T47D (cell line): ENCODE data around the gene BCAS3.

Experiments
- DNase-seq, 2 experiments: peaks; one replicate each; pipeline versions ENCODE4 v3.0.0 to v3.0.0-alpha.2; 2011 to 2012; ENCODE audit warnings: low read depth in 1 of 2, low spot score in 1 of 2
- JUND ChIP-seq: IDR thresholded peaks from 2 replicates; pipeline ENCODE4 v1.6.1; 2012; ENCODE audit warnings: low read depth
- in situ Hi-C: cut with HindIII; loops from 2 replicates; pipeline ENCODE4 v1.10.0; 2016; ENCODE audit warnings: low sequenced_read_pairs, low pct_unique_long_range_greater_than_20kb

The BCAS3 gene

DNA sequence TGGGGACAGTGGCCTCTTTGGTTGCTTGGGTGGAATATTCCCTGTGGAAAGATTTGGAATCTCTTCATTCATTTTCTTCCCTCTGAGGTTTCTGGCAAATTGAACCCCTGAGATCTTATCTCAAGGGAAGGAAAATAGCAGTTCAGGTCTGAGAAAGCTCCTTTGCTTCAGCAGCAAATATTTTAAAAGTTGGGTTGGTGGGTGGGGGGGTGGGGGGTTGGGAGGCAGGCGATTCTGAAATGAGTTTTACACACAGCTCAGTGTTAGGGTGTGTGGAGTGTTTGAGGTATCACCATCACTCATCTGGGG lies 728.8 kb downstream of the BCAS3 start:
- no peak for DNase-seq
- TF ChIP-seq JUND: no peak
- in situ Hi-C loops: no loop called here

DNA sequence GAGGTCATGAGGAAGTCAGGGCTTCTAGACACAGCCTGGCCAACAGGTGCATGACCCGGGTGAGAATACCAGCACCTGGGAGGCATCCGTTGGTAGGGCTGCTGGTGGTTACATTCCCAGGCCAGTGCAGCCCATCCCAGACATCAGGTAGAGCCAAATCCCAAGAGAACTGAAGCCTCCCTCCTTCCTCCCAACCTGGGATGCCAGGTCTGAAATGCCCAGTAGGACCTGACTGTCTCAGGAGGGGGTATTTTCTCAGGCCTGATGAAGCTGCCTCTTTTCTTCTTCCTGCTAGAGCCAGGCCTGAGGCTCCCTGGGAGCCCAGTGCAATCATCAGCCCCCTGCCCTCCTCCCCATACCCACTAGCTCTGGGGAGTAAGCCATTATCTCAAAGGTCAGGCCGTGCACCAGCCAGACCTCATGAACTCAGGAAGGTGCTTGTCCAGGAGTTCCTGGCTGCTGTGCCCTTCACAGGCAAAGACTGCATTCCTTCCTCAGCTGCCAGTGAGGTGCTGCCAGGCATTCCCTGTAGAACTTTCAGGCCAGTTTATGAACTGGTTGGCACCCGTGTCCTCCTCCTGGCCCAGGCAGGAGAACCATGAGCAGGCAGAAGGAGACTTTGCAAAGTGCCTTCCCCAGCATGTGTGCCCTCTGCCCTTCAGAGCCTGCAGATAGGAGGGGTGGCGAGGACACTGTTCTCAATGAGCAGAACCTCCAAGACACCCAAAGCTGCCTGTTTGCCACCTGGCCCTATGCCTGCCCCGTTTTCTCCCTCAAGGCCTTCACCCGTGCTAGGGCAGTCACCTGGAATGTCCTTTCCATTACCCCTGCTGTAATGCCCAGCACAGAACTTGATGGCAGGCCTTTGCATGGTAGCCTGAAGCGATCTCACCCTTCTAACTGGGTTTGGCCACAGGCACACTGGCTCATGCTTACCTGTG lies 729.6 kb downstream of the BCAS3 start:
- no peak for DNase-seq
- in situ Hi-C loops: no loop called here
- TF ChIP-seq JUND: no peak

DNA sequence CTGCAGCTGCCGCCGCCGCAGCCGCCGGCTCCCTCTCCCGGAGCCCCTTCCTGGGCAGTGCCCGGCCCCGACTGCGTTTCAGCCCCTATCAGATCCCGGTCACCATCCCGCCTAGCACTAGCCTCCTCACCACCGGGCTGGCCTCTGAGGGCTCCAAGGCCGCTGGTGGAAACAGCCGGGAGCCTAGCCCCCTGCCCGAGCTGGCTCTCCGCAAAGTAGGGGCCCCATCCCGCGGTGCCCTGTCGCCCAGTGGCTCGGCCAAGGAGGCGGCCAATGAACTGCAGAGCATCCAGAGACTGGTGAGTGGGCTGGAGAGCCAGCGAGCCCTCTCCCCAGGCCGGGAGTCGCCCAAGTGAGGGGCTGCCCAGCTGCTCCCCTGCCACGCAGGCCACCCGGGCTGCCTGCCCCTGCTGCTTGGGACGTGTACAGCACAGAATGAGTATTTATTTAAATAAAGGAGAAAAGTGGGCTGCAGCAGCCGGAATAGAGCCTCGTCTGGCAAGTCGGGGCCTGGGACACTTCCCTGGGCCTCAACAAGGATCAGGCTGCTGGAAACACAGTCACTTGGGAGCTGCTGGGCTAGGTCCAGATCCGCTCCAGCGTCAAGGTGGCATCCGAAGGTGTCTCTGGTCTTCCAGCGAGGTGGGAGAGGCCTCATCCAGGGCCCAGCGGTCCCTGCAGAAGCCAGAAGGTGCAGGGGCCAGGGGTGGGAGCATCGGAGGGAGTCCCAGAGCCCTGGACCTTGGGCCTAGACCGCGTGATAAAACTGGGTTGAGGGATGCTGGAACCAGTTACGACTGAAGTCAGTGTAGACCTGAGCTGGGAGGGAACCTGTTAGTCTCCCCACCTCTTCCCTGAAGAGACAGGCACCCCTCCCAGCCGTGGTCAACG lies 730.7 kb downstream of the BCAS3 start:
- in situ Hi-C loops: no loop called here

DNA sequence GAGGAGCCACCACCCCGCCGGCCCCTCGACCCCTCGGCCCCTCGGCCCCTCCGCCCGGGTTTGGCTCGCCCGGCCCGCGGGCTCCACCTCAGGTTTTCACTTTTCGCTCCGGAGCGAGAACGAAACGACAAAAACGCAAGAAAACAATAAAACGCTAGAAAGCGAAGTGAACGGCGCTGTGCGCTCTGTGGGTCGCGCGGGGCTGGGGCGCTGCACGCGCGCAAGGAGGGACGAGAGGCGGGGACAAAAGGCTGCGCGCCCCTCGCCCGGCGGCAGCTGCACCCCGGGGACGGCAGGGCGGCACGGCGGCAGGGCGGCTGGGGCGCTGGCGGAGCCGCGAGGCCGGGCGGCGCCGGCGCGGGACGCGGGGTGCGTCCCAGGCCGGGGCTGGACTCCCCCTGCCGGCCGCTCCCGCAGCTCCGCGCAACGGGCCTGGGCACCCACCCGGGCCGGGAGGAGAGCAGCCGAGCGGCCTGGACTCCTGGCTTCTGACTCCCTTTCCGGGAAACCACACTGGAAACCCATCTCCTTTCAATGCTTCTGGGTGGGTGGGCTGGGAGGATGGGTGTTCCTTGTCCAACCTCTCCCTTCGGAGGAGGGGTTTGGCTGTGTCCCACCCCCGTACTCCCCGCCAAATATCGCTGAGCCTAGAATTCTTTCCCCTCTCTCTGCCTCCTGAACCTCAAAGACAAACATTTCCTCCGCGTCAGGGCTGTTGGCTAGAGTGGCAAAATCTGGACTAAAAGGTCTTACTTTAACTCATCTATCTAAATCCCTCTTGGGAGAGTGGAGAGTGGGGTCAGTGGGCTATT lies 731.9 kb downstream of the BCAS3 start:
- TF ChIP-seq JUND: no peak
- peak; percentile 81 to 91 for DNase-seq
- in situ Hi-C loops: no loop called here

More for the DNA sequence above, 730.7 kb downstream of the BCAS3 start:
- no peak for TF ChIP-seq JUND
- DNase-seq: no peak

DNA sequence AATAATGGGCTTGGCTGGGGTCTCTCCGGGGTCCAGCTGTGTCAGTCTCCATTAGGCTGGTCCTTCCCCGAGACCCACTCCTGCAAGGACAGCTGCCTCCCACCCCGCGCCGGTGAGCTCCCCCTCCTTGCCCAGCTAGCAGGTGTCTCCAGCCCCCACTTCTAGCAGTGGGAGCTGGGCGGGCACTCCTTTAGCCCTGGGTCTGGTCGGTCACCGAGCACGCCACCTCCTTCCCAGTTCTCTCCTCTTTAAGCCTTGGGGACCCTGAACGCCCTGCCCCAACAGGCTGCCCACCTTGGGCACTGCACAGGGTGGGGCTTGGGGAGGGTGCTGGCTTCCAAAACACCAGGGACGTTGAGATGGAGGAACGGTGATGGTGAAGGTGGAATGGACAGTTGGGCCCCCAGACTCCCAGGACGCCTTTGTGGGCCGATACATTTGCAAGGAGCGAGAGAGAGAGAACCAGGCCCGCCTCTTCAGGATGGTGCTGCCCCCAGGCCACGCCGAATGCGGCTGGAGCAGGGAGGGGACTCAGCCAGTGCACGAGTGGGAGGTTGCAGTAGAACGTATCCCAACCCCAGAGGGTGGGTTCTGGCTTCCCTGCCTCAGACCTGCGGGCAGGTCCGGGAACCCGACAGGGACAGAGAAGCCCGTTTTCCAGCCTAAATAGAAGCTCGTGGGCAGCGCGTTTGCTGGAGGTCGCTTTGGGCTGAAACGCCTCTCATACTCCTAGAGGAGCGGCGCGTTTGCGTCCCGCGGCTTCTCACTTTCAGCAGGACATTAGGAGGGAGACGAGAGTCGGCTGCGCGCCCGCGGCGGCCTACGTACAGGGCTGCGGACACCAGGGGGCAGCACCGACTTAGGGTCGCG lies 732.7 kb downstream of the BCAS3 start:
- peak; percentile 74 to 86 for DNase-seq
- no peak for TF ChIP-seq JUND
- in situ Hi-C loops: no loop called here

DNA sequence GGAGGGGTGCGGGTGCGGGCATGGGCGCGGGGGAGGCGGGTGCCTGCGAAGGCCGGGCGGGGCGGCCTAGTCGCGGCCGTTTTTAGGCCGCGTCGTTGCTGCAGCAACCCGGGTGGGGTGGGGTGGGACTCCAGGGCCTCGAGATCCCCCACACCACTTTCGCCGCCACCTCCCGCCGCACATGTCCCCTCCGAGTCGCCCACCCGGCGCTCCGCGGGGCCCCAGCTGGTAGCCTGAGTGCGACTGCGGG lies 733.3 kb downstream of the BCAS3 start:
- in situ Hi-C loops: no loop called here
- DNase-seq: no peak
- TF ChIP-seq JUND: no peak

DNA sequence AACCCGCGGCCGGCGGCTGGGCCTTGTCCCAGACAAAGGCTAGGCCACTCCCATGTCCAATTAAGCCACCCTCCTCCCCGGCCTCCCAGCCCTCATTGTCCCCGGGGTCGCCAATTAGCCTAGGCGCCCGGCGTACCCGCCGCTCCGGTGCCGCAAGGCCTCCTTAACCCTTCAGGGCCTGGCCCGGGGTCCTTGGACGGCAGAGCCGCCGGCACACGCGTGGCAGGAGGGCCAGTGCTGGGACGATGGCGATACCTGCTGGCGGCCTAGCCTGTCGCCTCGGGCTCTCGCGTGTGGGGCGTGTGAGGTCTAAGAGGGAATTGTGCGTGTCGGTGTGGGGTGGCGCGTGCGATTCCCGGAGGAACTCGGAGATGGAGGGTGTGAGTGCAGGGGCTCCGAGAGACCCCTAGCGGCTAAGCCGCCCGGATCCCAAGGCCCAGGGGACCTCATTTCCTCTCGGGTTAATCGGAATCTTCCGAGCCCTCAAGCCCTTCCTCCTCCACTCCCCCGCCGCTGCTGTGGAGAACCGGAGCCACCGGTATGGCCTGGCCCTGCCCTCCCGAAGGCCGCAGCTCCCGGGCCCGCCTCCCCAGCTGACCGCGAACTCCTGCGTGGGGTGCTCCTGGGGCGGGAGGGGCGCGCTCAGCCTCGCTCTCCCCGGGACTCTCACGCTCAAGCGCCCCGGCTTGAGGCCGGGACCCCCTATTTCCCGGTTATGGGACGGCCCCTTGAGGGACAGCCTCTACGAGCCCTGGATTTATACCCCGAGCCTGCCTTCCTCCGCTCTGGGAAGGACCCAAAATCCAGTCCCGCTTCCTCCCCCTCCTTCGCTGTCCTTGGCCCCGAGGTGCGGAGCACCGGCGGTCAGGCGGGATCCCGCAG lies 733.9 kb downstream of the BCAS3 start:
- no peak for TF ChIP-seq JUND
- in situ Hi-C loops: no loop called here
- peak; percentile 90 to 95 for DNase-seq

DNA sequence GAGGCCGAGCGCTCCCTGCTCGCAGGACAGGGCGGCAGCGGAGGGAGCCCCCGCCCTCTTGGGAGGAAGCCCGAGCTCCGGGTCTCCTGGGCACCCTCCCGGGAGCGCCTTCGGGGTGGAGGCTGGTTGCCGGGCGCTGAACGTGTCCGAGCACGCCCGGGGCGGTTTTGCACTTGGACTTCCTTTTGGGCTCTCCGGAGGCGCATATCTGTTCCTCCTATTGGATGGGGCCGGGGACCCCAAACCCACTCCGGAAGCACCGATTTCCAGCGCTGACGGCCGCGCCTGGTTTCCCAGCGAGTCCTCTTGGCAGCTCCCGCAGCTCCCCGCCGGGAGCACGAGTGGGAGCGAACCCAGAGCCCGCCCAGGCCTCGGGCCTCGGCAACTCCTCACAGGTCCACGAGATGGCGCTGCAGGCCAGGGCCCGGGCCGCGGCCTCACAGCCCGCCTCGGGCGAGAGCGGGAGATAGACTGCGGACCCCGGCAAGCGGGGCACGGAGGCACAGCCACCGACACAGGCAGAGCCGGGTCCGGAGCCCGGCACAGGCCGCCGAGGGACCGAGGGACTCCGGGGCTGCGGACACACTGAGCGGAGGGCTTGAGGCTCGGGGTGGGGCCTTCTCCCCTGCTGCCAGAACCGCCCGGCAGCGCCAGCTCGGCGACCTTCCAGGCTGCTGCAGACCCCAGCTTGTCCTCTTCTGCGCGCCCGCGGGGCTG lies 734.6 kb downstream of the BCAS3 start:
- DNase-seq: peak; percentile 86 to 92
- in situ Hi-C loops: no loop called here
- TF ChIP-seq JUND: no peak

DNA sequence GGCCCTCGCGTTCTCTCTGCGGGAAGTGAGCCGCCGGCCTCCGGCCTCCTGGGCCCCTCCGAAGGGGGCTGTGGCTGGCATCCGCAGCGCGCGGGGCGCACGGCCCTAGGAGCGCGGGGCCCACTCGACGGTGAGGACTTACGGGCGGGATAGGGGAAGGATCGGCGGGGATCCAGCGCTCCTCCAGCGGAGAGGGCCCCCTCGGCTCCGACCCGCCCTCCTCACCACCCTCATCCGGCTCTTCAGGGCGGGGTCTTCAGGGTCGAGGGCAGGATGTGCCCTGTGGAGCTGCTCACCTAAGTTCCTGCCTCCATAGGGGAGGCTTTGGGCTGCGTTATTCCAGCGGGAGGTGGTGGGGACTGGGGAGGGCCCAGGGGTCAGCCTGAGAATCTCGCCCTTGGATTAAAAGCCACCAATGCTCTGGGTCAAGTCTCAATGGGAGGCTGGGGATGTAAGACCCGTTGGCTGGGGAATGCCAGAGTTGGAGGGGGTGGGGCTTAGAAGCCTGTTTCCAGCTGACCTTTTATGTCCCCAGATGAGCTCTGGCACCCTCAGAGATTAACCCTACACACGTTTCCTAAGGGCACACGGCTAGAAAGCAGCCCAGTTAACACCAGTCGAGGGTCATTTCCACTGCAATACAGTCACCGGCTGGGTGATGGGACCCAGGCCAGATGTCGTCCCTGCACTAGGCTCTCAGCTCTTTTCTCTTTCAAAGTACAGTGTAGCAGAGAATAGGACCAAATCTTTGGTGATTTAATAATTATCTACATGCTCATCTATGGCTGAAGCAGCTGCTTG lies 735.4 kb downstream of the BCAS3 start:
- in situ Hi-C loops: no loop called here
- DNase-seq: no peak
- no peak for TF ChIP-seq JUND

DNA sequence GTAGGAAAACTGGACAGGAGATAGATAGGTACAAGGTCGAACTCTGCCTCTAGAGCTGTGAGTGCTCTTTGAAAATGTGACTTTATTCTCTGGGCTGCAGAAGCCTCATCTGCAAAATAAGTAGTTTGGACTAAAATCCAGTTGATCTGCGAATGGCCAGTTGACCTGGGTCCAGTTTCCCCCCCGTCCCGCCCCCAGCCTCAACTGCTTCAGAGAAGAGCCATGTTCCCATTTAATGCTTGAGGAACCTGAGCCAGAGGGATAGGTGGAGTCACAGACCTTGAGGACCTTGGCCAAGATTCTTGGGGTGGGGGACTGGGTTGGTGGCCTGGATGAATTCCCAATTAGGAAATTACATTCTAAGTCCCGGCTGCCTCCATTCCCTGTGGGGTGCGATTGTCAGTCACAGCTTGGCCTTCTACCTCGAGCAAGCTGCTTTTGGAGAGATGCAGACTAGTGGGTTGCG lies 736.0 kb downstream of the BCAS3 start:
- DNase-seq: no peak
- no peak for TF ChIP-seq JUND
- in situ Hi-C loops: no loop called here
